HG03432 (cell line): ENCODE results near the gene SPATA2.

Experiments
- ATAC-seq: cut with Tn5 transposase; IDR thresholded peaks from one replicate; pipeline ENCODE4 v1.9.1; 2021; ENCODE audit warnings: mild to moderate bottlenecking, moderate library complexity; ENCODE audit not compliant: unreplicated experiment

The SPATA2 gene

GRCh38 chr20:49936153-49937026 lies 21.1 kb upstream of the SPATA2 start, which contains the start of gene RNF114:
RNF114 (plus strand) TSS chr20:49936397; CDS start chr20:49936413, 16 bp downstream.
- peak; percentile 79 for ATAC-seq

- ATAC-seq = peak; percentile 2
Observed at GRCh38 chr20:49935746-49936152, 20.4 kb upstream of the SPATA2 start.

GRCh38 chr20:49929142-49929494 lies 13.8 kb upstream of the SPATA2 start:
- ATAC-seq = no peak

- no peak for ATAC-seq
Observed at GRCh38 chr20:49928411-49929141, 13.2 kb upstream of the SPATA2 start.

- ATAC-seq = no peak
Observed at GRCh38 chr20:49925901-49926454, 10.6 kb upstream of the SPATA2 start.

- no peak for ATAC-seq
Observed at GRCh38 chr20:49924247-49924646, 8.9 kb upstream of the SPATA2 start.

- ATAC-seq = no peak
Observed at GRCh38 chr20:49919461-49919860, 4.1 kb upstream of the SPATA2 start.

GRCh38 chr20:49919009-49919408 lies 3.7 kb upstream of the SPATA2 start:
- ATAC-seq = no peak

GRCh38 chr20:49918446-49918845 lies 3.1 kb upstream of the SPATA2 start:
- no peak for ATAC-seq

- ATAC-seq = no peak
Observed at GRCh38 chr20:49916146-49917002, 1.0 kb upstream of the SPATA2 start.

- peak; percentile 7 for ATAC-seq
Observed at GRCh38 chr20:49915118-49915379, 280 bp downstream of the SPATA2 start.

- peak; percentile 7 for ATAC-seq
Observed at GRCh38 chr20:49914310-49915117, 815 bp downstream of the SPATA2 start.

GRCh38 chr20:49913399-49914047 lies 1.8 kb downstream of the SPATA2 start:
- no peak for ATAC-seq

GRCh38 chr20:49910340-49910706 lies 5.0 kb downstream of the SPATA2 start:
- no peak for ATAC-seq

GRCh38 chr20:49909499-49910339 lies 5.6 kb downstream of the SPATA2 start:
- ATAC-seq = no peak

- ATAC-seq = no peak
Observed at GRCh38 chr20:49908258-49908565, 7.1 kb downstream of the SPATA2 start.

- ATAC-seq = no peak
Observed at GRCh38 chr20:49907405-49908257, 7.7 kb downstream of the SPATA2 start.

GRCh38 chr20:49906615-49907154 lies 8.6 kb downstream of the SPATA2 start:
- ATAC-seq = no peak
